B cell (primary cell): ENCODE results near the gene PCBP3. TPM values are rescaled to one million over a fixed set of nuclear protein-coding genes. Genes with fewer than 3 reads are reported as not detected.

ENCODE experiments used
- ATAC-seq: fragments of 200-7000 bp; cut with Tn5 transposase; one replicate; pipeline ENCODE4 v1.10.0; 2021; ENCODE audit warnings: low read depth, mild to moderate bottlenecking, moderate number of reproducible peaks, moderate library complexity
- CTCF ChIA-PET: fragments of 350-600 bp; sonication (Branson Sonifier 250); formaldehyde crosslinking; loops from one replicate; lab custom pipeline; 2021; ENCODE audit warnings: antibody characterized with exemption, inconsistent platforms; lab: Charles Lee
- POLR2A ChIA-PET: fragments of 350-600 bp; sonication (Branson Sonifier 250); formaldehyde crosslinking; loops from one replicate; lab custom pipeline; 2021; ENCODE audit warnings: antibody characterized with exemption; lab: Charles Lee
- DNase-seq: peaks from one replicate; pipeline ENCODE4 v3.0.0; 2013
- H2AFZ ChIP-seq: 2 replicates; pipeline ENCODE4 v1.6.1; 2012; ENCODE audit warnings: mild to moderate bottlenecking, low read depth, low read length; ENCODE audit not compliant: insufficient read depth, poor library complexity, severe bottlenecking
- H3K27ac ChIP-seq, 2 donors: 1 replicate in 1 of 2; 2 replicates in 1 of 2; pipeline ENCODE4 v1.5.1; 2012 to 2013; ENCODE audit warnings: low read length in 2 of 2, mild to moderate bottlenecking in 2 of 2, moderate library complexity in 1 of 2
- H3K27me3 ChIP-seq, 4 experiments: fragments of 200-600 bp in 1 of 4; sonication (generic) in 1 of 4; replicated peaks in 1 of 4; 1 replicate in 2 of 4; 2 replicates in 2 of 4; pipeline versions ENCODE4 v1.6.1 to v1.7.0; 2013 to 2016; ENCODE audit warnings: low read length in 3 of 4, mild to moderate bottlenecking in 2 of 4, mixed read lengths in 1 of 4, moderate library complexity in 1 of 4; ENCODE audit not compliant: insufficient read depth in 4 of 4, control insufficient read depth in 3 of 4; ENCODE audit errors: control extremely low read depth in 1 of 4
- H3K36me3 ChIP-seq, 2 experiments: replicated peaks in 1 of 2; 1 replicate in 1 of 2; 2 replicates in 1 of 2; pipeline versions ENCODE4 v1.6.1 to v1.7.1; 2013; ENCODE audit warnings: low read length in 1 of 2; ENCODE audit not compliant: insufficient read depth in 2 of 2, control insufficient read depth in 1 of 2; ENCODE audit errors: control extremely low read depth in 1 of 2, extremely low read depth in 1 of 2
- H3K4me1 ChIP-seq, 2 donors: fragments of 200-600 bp in 1 of 2; sonication (generic) in 1 of 2; 1 replicate in 1 of 2; 2 replicates in 1 of 2; pipeline versions ENCODE4 v1.5.1 to v1.6.1; 2013 to 2017; ENCODE audit warnings: low read length in 2 of 2; ENCODE audit not compliant: control insufficient read depth in 2 of 2, insufficient read depth in 2 of 2
- H3K4me2 ChIP-seq: replicated peaks from 2 replicates; pipeline ENCODE3; 2012; ENCODE audit warnings: mild to moderate bottlenecking, low read depth, low read length; ENCODE audit not compliant: poor library complexity, severe bottlenecking
- H3K4me3 ChIP-seq, 5 experiments: fragments of 200-600 bp in 1 of 5; sonication (generic) in 1 of 5; 1 replicate in 3 of 5; 2 replicates in 2 of 5; pipeline versions ENCODE4 v1.5.1 to v1.7.0; 2011 to 2016; ENCODE audit warnings: low read length in 4 of 5, mild to moderate bottlenecking in 4 of 5, low read depth in 2 of 5, control low read depth in 1 of 5, moderate library complexity in 1 of 5; ENCODE audit not compliant: insufficient read depth in 1 of 5; ENCODE audit errors: control extremely low read depth in 1 of 5, extremely low read depth in 1 of 5
- H3K79me2 ChIP-seq: fragments of 200-600 bp; sonication (generic); one replicate; pipeline ENCODE4 v1.6.0; 2016; ENCODE audit warnings: low read length; ENCODE audit not compliant: control insufficient read depth, insufficient read depth
- H3K9ac ChIP-seq: fragments of 200-600 bp; sonication (generic); 2 replicates; pipeline ENCODE4 v1.6.1; 2017; ENCODE audit warnings: mild to moderate bottlenecking, low read length, moderate library complexity
- H3K9me3 ChIP-seq, 3 donors: one replicate each; pipeline versions ENCODE4 v1.6.1 to v1.7.1; 2013; ENCODE audit warnings: low read length in 2 of 3; ENCODE audit not compliant: control insufficient read depth in 2 of 3, insufficient read depth in 1 of 3; ENCODE audit errors: control extremely low read depth in 1 of 3
- H4K20me1 ChIP-seq: 2 replicates; pipeline ENCODE4 v1.6.0; 2012; ENCODE audit warnings: mild to moderate bottlenecking, low read length; ENCODE audit not compliant: insufficient read depth, control insufficient read depth, poor library complexity, severe bottlenecking
- H3K27ac Mint-ChIP-seq: one replicate; pipeline ENCODE4 v1.8.0; 2021; ENCODE audit warnings: mixed read lengths
- H3K27me3 Mint-ChIP-seq: one replicate; pipeline ENCODE4 v1.8.0; 2021; ENCODE audit warnings: mixed read lengths
- H3K4me1 Mint-ChIP-seq: one replicate; pipeline ENCODE4 v1.8.0; 2021; ENCODE audit warnings: mixed read lengths
- H3K4me3 Mint-ChIP-seq: one replicate; pipeline ENCODE4 v1.8.0; 2021; ENCODE audit warnings: mixed read lengths
- H3K9me3 Mint-ChIP-seq: one replicate; pipeline ENCODE4 v1.8.0; 2022; ENCODE audit warnings: mixed read lengths; ENCODE audit not compliant: insufficient read depth
- EZH2 ChIP-seq: IDR thresholded peaks from 2 replicates; pipeline ENCODE4 v1.6.1; 2012; ENCODE audit warnings: borderline replicate concordance, low read depth, mild to moderate bottlenecking, moderate library complexity, low read length; ENCODE audit not compliant: insufficient read depth, poor library complexity, severe bottlenecking
- WGBS: methylation state at CpG from one replicate; pipeline ENCODE4 v1.1.5; 2013; ENCODE audit warnings: missing lambda C conversion rate; ENCODE audit not compliant: insufficient coverage; 5-methylcytosine and 5-hydroxymethylcytosine counted together
- intact Hi-C: fragments of 100-400 bp; cut with micrococcal nuclease; formaldehyde crosslinking; loops from one replicate; pipeline ENCODE4 v1.10.0; 2022
- polyA plus RNA-seq: library from polyadenylated mRNA; depleted of rRNA; stranded (reverse); fragments of >200 nt; gene quantifications from 2 replicates; pipeline ENCODE4 v1.2.3, GENCODE V29; 2012
- total RNA-seq, 2 donors: library from RNA; stranded (reverse); fragments of 120-200 nt in 1 of 2; gene quantifications; 1 replicate in 1 of 2; 2 replicates in 1 of 2; pipeline versions ENCODE4 v1.2.3 to v1.2.4, GENCODE V29; 2013 to 2022
- TF ChIP-seq, protein P1 (sequence below): fragments of 200-600 bp; IDR thresholded peaks from one replicate; pipeline ENCODE4 v1.8.0; 2022; ENCODE audit warnings: antibody characterized with exemption, mild to moderate bottlenecking

Gene PCBP3
- total and polyA plus RNA-seq, 2 donors (not counting 1 experiment from before 2014, with no cell fraction given): 0.45 to 2.7 TPM

DNA sequence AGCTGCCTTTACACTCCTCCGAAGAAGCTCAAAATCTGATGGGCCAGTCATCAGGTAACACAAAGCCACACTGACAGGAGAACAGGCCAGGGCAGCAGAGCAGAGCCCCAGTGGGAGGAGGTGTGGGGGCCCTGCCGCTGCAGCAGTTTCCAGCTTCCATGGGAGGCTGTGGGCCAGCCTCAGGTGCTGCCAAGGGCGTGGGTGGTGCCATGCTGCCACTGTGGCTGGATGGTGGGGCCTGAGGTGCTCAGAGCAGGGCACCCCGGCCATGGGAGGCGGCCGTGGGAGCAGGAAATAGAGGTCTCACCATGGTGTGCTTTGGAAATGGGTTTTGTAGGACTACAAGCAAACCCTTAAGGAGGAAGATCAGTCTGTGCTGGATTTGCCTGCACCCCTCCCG, 287.3 kb downstream of the PCBP3 start:
- no peak for TF ChIP-seq EZH2
- TF ChIP-seq, protein P1, sequence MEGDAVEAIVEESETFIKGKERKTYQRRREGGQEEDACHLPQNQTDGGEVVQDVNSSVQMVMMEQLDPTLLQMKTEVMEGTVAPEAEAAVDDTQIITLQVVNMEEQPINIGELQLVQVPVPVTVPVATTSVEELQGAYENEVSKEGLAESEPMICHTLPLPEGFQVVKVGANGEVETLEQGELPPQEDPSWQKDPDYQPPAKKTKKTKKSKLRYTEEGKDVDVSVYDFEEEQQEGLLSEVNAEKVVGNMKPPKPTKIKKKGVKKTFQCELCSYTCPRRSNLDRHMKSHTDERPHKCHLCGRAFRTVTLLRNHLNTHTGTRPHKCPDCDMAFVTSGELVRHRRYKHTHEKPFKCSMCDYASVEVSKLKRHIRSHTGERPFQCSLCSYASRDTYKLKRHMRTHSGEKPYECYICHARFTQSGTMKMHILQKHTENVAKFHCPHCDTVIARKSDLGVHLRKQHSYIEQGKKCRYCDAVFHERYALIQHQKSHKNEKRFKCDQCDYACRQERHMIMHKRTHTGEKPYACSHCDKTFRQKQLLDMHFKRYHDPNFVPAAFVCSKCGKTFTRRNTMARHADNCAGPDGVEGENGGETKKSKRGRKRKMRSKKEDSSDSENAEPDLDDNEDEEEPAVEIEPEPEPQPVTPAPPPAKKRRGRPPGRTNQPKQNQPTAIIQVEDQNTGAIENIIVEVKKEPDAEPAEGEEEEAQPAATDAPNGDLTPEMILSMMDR: no peak
- ChIA-PET POLR2A (no interaction called here), CTCF (no interaction called here)
- Histone ChIP-seq H3K9me3 (peaks cover 0 to 41% (median 9%) of the 10 kb centered on the region in 3 donors), H4K20me1 (no peaks in the 10 kb centered on the region), H3K27me3 (no peaks in the 10 kb centered on the region), H3K9ac (no peak overlapping the region), H3K4me1 (no peaks in the 10 kb centered on the region), H3K4me2 (no peak overlapping the region), H2AFZ (no peak overlapping the region), H3K4me3 (no peak overlapping the region), H3K36me3 (no peaks in the 10 kb centered on the region), H3K27ac (no peak overlapping the region), H3K79me2 (no peaks in the 10 kb centered on the region)
- Mint-ChIP-seq H3K9me3 (no peaks in the 10 kb centered on the region), H3K27ac (no peak overlapping the region), H3K27me3 (peaks cover 8% of the 10 kb centered on the region), H3K4me3 (no peak overlapping the region), H3K4me1 (no peaks in the 10 kb centered on the region)
- intact Hi-C loops: no loop called here
- 86% methylated on average over 7 of the region's 7 CpGs for WGBS
- no peak for DNase-seq
- ATAC-seq: no peak

DNA sequence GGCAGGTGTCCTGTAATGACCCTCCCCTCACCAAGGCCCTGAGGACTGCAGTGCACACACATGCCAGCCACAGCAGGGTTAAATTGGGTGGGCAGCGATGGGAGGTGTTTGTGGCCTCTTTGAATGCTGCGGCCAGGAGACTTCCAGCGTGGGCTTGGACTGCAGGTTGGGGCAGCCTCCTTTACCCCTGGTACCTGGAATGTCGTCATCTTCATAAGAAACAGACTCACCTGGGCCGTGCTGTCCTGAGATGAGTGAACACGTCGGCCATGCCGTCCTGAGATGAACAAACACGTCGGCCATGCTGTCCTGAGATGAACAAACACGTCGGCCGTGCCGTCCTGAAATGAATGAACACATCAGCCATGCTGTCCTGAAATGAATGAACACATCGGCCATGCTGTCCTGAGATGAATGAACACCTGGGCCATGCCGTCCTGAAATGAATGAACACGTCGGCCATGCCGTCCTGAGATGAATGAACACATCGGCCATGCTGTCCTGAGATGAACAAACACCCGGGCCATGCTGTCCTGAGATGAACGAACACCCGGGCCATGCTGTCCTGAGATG, 288.0 kb downstream of the PCBP3 start:
- DNase-seq: no peak
- ChIA-PET CTCF (no interaction called here), POLR2A (no interaction called here)
- H3K27me3 Mint-ChIP-seq: peaks cover 8% of the 10 kb centered on the region
- H3K9me3 ChIP-seq: peaks cover 0 to 48% (median 13%) of the 10 kb centered on the region in 3 donors
- no peaks in the 10 kb centered on the region for H3K4me1 Mint-ChIP-seq
- TF ChIP-seq EZH2: no peak
- TF ChIP-seq, protein P1: no peak
- intact Hi-C loops: no loop called here
- no peaks in the 10 kb centered on the region for H4K20me1 ChIP-seq
- H3K79me2 ChIP-seq: no peaks in the 10 kb centered on the region
- no peak overlapping the region for H3K4me3 Mint-ChIP-seq
- no peaks in the 10 kb centered on the region for H3K27me3 ChIP-seq
- no peak overlapping the region for H3K27ac Mint-ChIP-seq
- no peak overlapping the region for H3K27ac ChIP-seq
- no peak overlapping the region for H3K4me2 ChIP-seq
- WGBS: 79% methylated on average over 22 of the region's 23 CpGs
- H2AFZ ChIP-seq: no peak overlapping the region
- ATAC-seq: no peak
- H3K4me3 ChIP-seq: no peak overlapping the region
- no peak overlapping the region for H3K9ac ChIP-seq
- no peaks in the 10 kb centered on the region for H3K4me1 ChIP-seq
- no peaks in the 10 kb centered on the region for H3K36me3 ChIP-seq
- H3K9me3 Mint-ChIP-seq: no peaks in the 10 kb centered on the region
